Measurements from ENCODE around the gene RNF123. TPM values are rescaled to one million over a fixed set of nuclear protein-coding genes. Genes with fewer than 3 reads are reported as not detected.

Gene RNF123
- total RNA-seq, 2 experiments from 2014 or later: 22.0 to 31.7 TPM

GRCh38 chr3:49667701-49668413 is 21.5 kb upstream of the RNF123 start:
- Mint-ChIP-seq H3K36me3 (ENCODE audit: low read depth) (no peaks in the 10 kb centered on the region), H3K4me3 (no peak overlapping the region), H3K27me3 (no peaks in the 10 kb centered on the region), H3K27ac (no peak overlapping the region), H3K4me1 (ENCODE audit: low read depth) (peaks cover 9% of the 10 kb centered on the region), H3K9me3 (no peaks in the 10 kb centered on the region)
- DNase-seq (no peak), ATAC-seq (no peak)
- intact Hi-C loops (cut with micrococcal nuclease): no loop called here
- TF ChIP-seq CTCF (IDR thresholded peaks at IDR 0.05): no peak
- CTCF ChIA-PET: no interaction called here
- POLR2A ChIA-PET: no interaction called here

DNA sequence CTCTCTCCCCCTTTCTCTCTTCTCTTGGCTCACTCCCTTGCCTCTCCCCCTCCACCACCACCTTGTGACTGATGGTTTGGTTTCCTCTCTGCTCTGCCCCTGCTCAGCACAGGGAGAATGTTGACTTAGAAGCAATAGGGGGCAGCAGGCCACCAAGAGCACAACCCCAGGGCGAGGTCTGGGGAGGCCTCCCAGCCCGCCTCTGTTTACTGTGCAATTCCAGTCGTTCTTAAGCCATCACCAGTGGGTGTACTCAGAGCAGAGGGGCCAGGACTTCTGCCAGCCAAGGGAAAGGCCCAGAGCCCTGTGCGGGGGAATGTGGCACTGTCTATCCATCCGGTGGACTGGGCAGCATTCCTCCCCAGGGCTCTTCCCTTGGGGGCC is 21.0 kb upstream of the RNF123 start:
- intact Hi-C loops (cut with micrococcal nuclease): no loop called here
- Mint-ChIP-seq H3K36me3 (ENCODE audit: low read depth) (peaks cover 2% of the 10 kb centered on the region), H3K4me3 (no peak overlapping the region), H3K9me3 (no peaks in the 10 kb centered on the region), H3K27ac (no peak overlapping the region), H3K4me1 (ENCODE audit: low read depth) (peaks cover 12% of the 10 kb centered on the region), H3K27me3 (no peaks in the 10 kb centered on the region)
- DNase-seq (no peak), ATAC-seq (no peak)
- ChIA-PET CTCF (interaction anchor here (1.4 to 2.0 kb wide), 2 partner anchors 129 to 131 kb away, joined by 8 to 25 read pairs; no protein-coding TSS in a partner anchor), POLR2A (no interaction called here)
- TF ChIP-seq CTCF (IDR thresholded peaks at IDR 0.05): no peak

DNA sequence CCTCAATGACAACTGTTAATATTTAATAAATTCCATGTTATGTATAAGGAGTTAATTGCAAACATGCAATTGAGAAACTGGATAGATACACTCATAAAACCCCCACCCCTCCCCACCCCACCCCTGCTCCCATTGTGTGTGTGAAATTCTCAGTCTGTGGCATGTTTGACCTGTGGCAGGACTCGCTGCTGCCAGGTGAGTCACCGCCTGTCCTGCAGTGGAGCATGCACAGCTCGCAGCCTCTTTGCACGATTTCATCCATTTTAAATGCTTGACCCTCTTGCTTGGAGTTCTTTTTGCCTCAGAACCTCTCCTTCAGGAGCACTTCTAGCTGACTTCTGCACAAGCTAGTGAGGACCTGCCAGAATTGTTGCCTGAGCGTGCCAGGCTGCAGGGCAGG is 20.5 kb upstream of the RNF123 start:
- intact Hi-C loops (cut with micrococcal nuclease): no loop called here
- ATAC-seq (no peak), DNase-seq (no peak)
- ChIA-PET CTCF (interaction anchor here (0.9 to 2.0 kb wide), 3 partner anchors 102 to 131 kb away, joined by 4 to 25 read pairs (median 8); no protein-coding TSS in a partner anchor), POLR2A (no interaction called here)
- Mint-ChIP-seq H3K4me1 (ENCODE audit: low read depth) (peaks cover 14% of the 10 kb centered on the region), H3K9me3 (no peaks in the 10 kb centered on the region), H3K4me3 (no peak overlapping the region), H3K27me3 (no peaks in the 10 kb centered on the region), H3K36me3 (ENCODE audit: low read depth) (peaks cover 2% of the 10 kb centered on the region), H3K27ac (no peak overlapping the region)
- no peak for TF ChIP-seq CTCF (IDR thresholded peaks at IDR 0.05)

- Mint-ChIP-seq H3K9me3 (no peaks in the 10 kb centered on the region), H3K27me3 (no peaks in the 10 kb centered on the region), H3K27ac (no peak overlapping the region), H3K4me1 (ENCODE audit: low read depth) (peaks cover 14% of the 10 kb centered on the region), H3K36me3 (ENCODE audit: low read depth) (peaks cover 2% of the 10 kb centered on the region), H3K4me3 (no peak overlapping the region)
- ChIA-PET POLR2A (no interaction called here), CTCF (interaction anchor here (0.9 to 2.0 kb wide), 3 partner anchors 102 to 131 kb away, joined by 4 to 25 read pairs (median 8); no protein-coding TSS in a partner anchor)
- no peak for TF ChIP-seq CTCF (IDR thresholded peaks at IDR 0.05)
- intact Hi-C loops (cut with micrococcal nuclease): no loop called here
- no peak for DNase-seq
- ATAC-seq: no peak
Measured at GRCh38 chr3:49669352-49669751, 20.0 kb upstream of the RNF123 start.

GRCh38 chr3:49670940-49671290 is 18.4 kb upstream of the RNF123 start:
- POLR2A ChIA-PET: interaction anchor here (1.2 to 4.6 kb wide), 2 partner anchors 11 to 131 kb away, joined by 5 to 37 read pairs; no protein-coding TSS in a partner anchor
- CTCF ChIA-PET: interaction anchor here (0.7 to 3.3 kb wide), 24 partner anchors 11 to 419 kb away, joined by 3 to 185 read pairs (median 4); partner anchors contain the start of gene DAG1
- DNase-seq (no peak), ATAC-seq (no peak)
- Mint-ChIP-seq H3K27me3 (no peaks in the 10 kb centered on the region), H3K4me3 (no peak overlapping the region), H3K4me1 (ENCODE audit: low read depth) (peaks cover 26% of the 10 kb centered on the region), H3K36me3 (ENCODE audit: low read depth) (peaks cover 8% of the 10 kb centered on the region), H3K27ac (no peak overlapping the region), H3K9me3 (no peaks in the 10 kb centered on the region)
- TF ChIP-seq CTCF (IDR thresholded peaks at IDR 0.05): no peak
- intact Hi-C loops (cut with micrococcal nuclease): loop anchor here (1.0 kb wide), 1 partner anchor 131 kb away; no protein-coding TSS in a partner anchor

Data from activated CD8-positive, alpha-beta T cell treated with anti-CD3 and anti-CD28 coated beads for 36 hours (primary cell).